Diencephalon (tissue), 1 donor: Measurements from ENCODE around the gene GART. TPM values are rescaled to one million over a fixed set of nuclear protein-coding genes. Genes with fewer than 3 reads are reported as not detected.

Experiments
- total RNA-seq: library from RNA; depleted of rRNA; stranded (reverse); fragments of >200 nt; gene quantifications from one replicate; pipeline ENCODE4 v1.2.3, GENCODE V29; 2014

The GART gene
- total RNA-seq: 72.9 TPM

GRCh38 chr21:33541756-33542639, at the start of gene GART:
TSS of gene GART (minus strand) at chr21:33542117. CDS start at chr21:33539315, 2,802 bp downstream.

GRCh38 chr21:33588485-33589335, 46.8 kb upstream of the GART start, which contains the start of gene DONSON:
TSS of gene DONSON (minus strand) at chr21:33588684. CDS start at chr21:33588641, 43 bp downstream.

GRCh38 chr21:33542640-33543504, 955 bp upstream of the GART start, which contains the start of gene SON:
TSS of gene SON (plus strand) at chr21:33543038. CDS start at chr21:33543093, 55 bp downstream.

GRCh38 chr21:33491373-33492102, 50.4 kb downstream of the GART start, which contains the start of gene DNAJC28:
TSS of gene DNAJC28 (minus strand) at chr21:33491716. CDS start at chr21:33489393, 2,323 bp downstream.

GRCh38 chr21:33479679-33480480, 62.0 kb downstream of the GART start, which contains the start of gene TMEM50B:
TSS of gene TMEM50B (minus strand) at chr21:33479974. CDS start at chr21:33468885, 11,089 bp downstream.

Other genes with a start within 250 kb of the GART start
- 59.3 TPM for gene IFNAR1, start 217.1 kb downstream of the GART start, total RNA-seq
- 56.3 TPM for gene IFNGR2, start 138.7 kb downstream of the GART start, total RNA-seq
- gene TMEM50B, start 62.1 kb downstream of the GART start, total RNA-seq: 67.4 TPM
- gene DNAJC28, start 50.4 kb downstream of the GART start, total RNA-seq: 8.5 TPM
- 135 TPM for gene SON, start 921 bp upstream of the GART start, total RNA-seq
- 33.2 TPM for gene DONSON, start 46.6 kb upstream of the GART start, total RNA-seq
- gene CRYZL1, start 99.6 kb upstream of the GART start, total RNA-seq: 51.9 TPM
- 80.0 TPM for gene ITSN1, start 100.4 kb upstream of the GART start, total RNA-seq